Trophoblast cell (in vitro differentiated cells and primary cell): ENCODE data around the gene ZBTB17.

Experiments
- DNase-seq, 2 donors: peaks; one replicate each; pipeline ENCODE4 v3.0.0-alpha.2; 2016
- H2AFZ ChIP-seq: 2 replicates; pipeline ENCODE4 v1.6.1; 2013; ENCODE audit warnings: low read length, moderate library complexity, mild to moderate bottlenecking; ENCODE audit not compliant: insufficient read depth, poor library complexity
- H2AK5ac ChIP-seq: 2 replicates; pipeline ENCODE4 v1.6.1; 2013; ENCODE audit warnings: mild to moderate bottlenecking, low read length
- H2BK120ac ChIP-seq: 2 replicates; pipeline ENCODE4 v1.6.1; 2013; ENCODE audit warnings: low read length, mild to moderate bottlenecking, moderate library complexity; ENCODE audit not compliant: insufficient read depth, poor library complexity
- H2BK12ac ChIP-seq: 2 replicates; pipeline ENCODE4 v1.6.1; 2013; ENCODE audit warnings: mild to moderate bottlenecking, low read length, moderate library complexity
- H2BK5ac ChIP-seq: 2 replicates; pipeline ENCODE4 v1.6.1; 2013; ENCODE audit warnings: low read length, low read depth, moderate library complexity, mild to moderate bottlenecking; ENCODE audit not compliant: poor library complexity
- H3K14ac ChIP-seq: 2 replicates; pipeline ENCODE4 v1.6.1; 2013; ENCODE audit warnings: mild to moderate bottlenecking, low read length
- H3K18ac ChIP-seq: 2 replicates; pipeline ENCODE4 v1.6.1; 2013; ENCODE audit warnings: mild to moderate bottlenecking, low read length
- H3K23ac ChIP-seq: 2 replicates; pipeline ENCODE4 v1.6.1; 2013; ENCODE audit warnings: low read length
- H3K27ac ChIP-seq: 2 replicates; pipeline ENCODE4 v1.5.1; 2013; ENCODE audit warnings: low read depth, mild to moderate bottlenecking, inconsistent platforms, low read length, moderate library complexity
- H3K27me3 ChIP-seq: 2 replicates; pipeline ENCODE4 v1.6.1; 2013; ENCODE audit warnings: inconsistent platforms, mild to moderate bottlenecking, low read length, moderate library complexity; ENCODE audit not compliant: insufficient read depth
- H3K36me3 ChIP-seq, 2 experiments: 1 replicate in 1 of 2; 2 replicates in 1 of 2; pipeline ENCODE4 v1.6.1; 2013; ENCODE audit warnings: low read length in 2 of 2, mild to moderate bottlenecking in 2 of 2, moderate library complexity in 1 of 2; ENCODE audit not compliant: insufficient read depth in 2 of 2, control insufficient read depth in 1 of 2
- H3K4ac ChIP-seq: 2 replicates; pipeline ENCODE4 v1.6.1; 2013; ENCODE audit warnings: low read depth, mild to moderate bottlenecking, low read length, moderate library complexity
- H3K4me1 ChIP-seq, 2 experiments: 1 replicate in 1 of 2; 2 replicates in 1 of 2; pipeline ENCODE4 v1.6.1; 2013; ENCODE audit warnings: low read length in 2 of 2, mild to moderate bottlenecking in 2 of 2, moderate library complexity in 1 of 2; ENCODE audit not compliant: insufficient read depth in 2 of 2, control insufficient read depth in 1 of 2
- H3K4me2 ChIP-seq: 2 replicates; pipeline ENCODE4 v1.6.1; 2013; ENCODE audit warnings: inconsistent platforms, mild to moderate bottlenecking, low read length, moderate library complexity
- H3K4me3 ChIP-seq: 2 replicates; pipeline ENCODE4 v1.5.1; 2013; ENCODE audit warnings: mild to moderate bottlenecking, low read depth, low read length, inconsistent platforms
- H3K79me1 ChIP-seq: one replicate; pipeline ENCODE4 v1.6.1; 2013; ENCODE audit warnings: low read length
- H3K79me2 ChIP-seq: 2 replicates; pipeline ENCODE4 v1.6.1; 2013; ENCODE audit warnings: low read length, mild to moderate bottlenecking; ENCODE audit not compliant: control insufficient read depth, insufficient read depth, poor library complexity
- H3K9ac ChIP-seq: 2 replicates; pipeline ENCODE4 v1.6.1; 2013; ENCODE audit warnings: mild to moderate bottlenecking, low read length
- H3K9me3 ChIP-seq: 2 replicates; pipeline ENCODE4 v1.6.1; 2013; ENCODE audit warnings: low read depth, mild to moderate bottlenecking, control low read depth, inconsistent platforms, low read length; ENCODE audit not compliant: insufficient read depth
- H4K12ac ChIP-seq: 2 replicates; pipeline ENCODE4 v1.6.1; 2013; ENCODE audit warnings: low read depth, mild to moderate bottlenecking, low read length, moderate library complexity
- H4K8ac ChIP-seq: 2 replicates; pipeline ENCODE4 v1.6.1; 2013; ENCODE audit warnings: low read depth, mild to moderate bottlenecking, low read length, moderate library complexity
- H4K91ac ChIP-seq: one replicate; pipeline ENCODE4 v1.6.1; 2013; ENCODE audit warnings: low read depth, mild to moderate bottlenecking, low read length, moderate library complexity
- WGBS: extraction: QIAGEN DNeasy Blood & Tissue Kit; methylation state at CpG from one replicate; pipeline ENCODE4 v1.1.7; 2013; ENCODE audit warnings: missing lambda C conversion rate; ENCODE audit not compliant: insufficient read length, insufficient coverage; ENCODE audit errors: extremely low coverage; 5-methylcytosine and 5-hydroxymethylcytosine counted together

ZBTB17 gene

GRCh38 chr1:15992582-15993500 is 16.9 kb upstream of the ZBTB17 start:
- Histone ChIP-seq H3K36me3 (no peaks in the 10 kb centered on the region), H3K79me1 (no peaks in the 10 kb centered on the region), H3K79me2 (no peaks in the 10 kb centered on the region)

DNA sequence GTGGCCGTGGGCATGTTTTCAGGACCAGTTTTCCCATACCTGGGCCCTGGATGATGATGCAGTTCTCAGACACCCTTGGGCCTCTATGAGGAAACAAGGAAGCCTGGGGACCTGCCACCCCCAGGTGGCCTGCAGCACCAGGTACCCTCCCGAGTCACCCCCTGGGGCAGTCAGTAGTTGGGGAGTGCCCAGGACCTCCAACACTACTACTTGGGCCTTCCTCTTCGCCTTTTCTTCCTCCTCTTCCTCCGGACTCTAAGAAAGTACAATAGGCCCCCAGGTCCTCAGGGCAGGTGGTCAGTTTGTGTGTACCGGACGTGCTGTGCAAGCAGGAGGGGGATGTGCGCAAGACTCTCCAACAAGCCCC is 16.3 kb upstream of the ZBTB17 start:
- Histone ChIP-seq H4K91ac (no peak overlapping the region), H3K14ac (no peak overlapping the region), H2BK120ac (no peak overlapping the region), H3K36me3 (no peaks in the 10 kb centered on the region), H3K4me1 (no peaks in the 10 kb centered on the region), H3K4me3 (no peak overlapping the region), H3K27ac (no peak overlapping the region), H3K9ac (no peak overlapping the region), H2AK5ac (no peak overlapping the region), H4K8ac (no peak overlapping the region), H4K12ac (no peak overlapping the region), H3K4me2 (no peak overlapping the region), H2AFZ (no peak overlapping the region), H2BK5ac (no peak overlapping the region), H3K79me2 (no peaks in the 10 kb centered on the region), H3K23ac (no peak overlapping the region), H3K79me1 (no peaks in the 10 kb centered on the region), H3K4ac (no peak overlapping the region), H3K9me3 (peaks cover 3% of the 10 kb centered on the region), H3K27me3 (no peaks in the 10 kb centered on the region), H3K18ac (no peak overlapping the region), H2BK12ac (no peak overlapping the region)
- no CpG with 5 or more reads among the region's 7 CpGs for WGBS
- no peak for DNase-seq

More at GRCh38 chr1:15992582-15993500, 16.9 kb upstream of the ZBTB17 start:
- Histone ChIP-seq H3K9me3 (peaks cover 6% of the 10 kb centered on the region), H3K14ac (no peak overlapping the region), H3K27me3 (no peaks in the 10 kb centered on the region), H4K8ac (no peak overlapping the region), H3K4me3 (no peak overlapping the region), H2AFZ (no peak overlapping the region), H2BK120ac (no peak overlapping the region), H3K23ac (no peak overlapping the region), H4K12ac (no peak overlapping the region), H2BK5ac (no peak overlapping the region), H3K4ac (no peak overlapping the region), H2AK5ac (no peak overlapping the region), H3K9ac (no peak overlapping the region), H3K4me1 (peaks cover 4 to 6% of the 10 kb centered on the region in 2 experiments), H4K91ac (no peak overlapping the region), H3K18ac (no peak overlapping the region), H3K4me2 (no peak overlapping the region), H2BK12ac (no peak overlapping the region), H3K27ac (no peak overlapping the region)
- no CpG with 5 or more reads among the region's 17 CpGs for WGBS
- no peak for DNase-seq

DNA sequence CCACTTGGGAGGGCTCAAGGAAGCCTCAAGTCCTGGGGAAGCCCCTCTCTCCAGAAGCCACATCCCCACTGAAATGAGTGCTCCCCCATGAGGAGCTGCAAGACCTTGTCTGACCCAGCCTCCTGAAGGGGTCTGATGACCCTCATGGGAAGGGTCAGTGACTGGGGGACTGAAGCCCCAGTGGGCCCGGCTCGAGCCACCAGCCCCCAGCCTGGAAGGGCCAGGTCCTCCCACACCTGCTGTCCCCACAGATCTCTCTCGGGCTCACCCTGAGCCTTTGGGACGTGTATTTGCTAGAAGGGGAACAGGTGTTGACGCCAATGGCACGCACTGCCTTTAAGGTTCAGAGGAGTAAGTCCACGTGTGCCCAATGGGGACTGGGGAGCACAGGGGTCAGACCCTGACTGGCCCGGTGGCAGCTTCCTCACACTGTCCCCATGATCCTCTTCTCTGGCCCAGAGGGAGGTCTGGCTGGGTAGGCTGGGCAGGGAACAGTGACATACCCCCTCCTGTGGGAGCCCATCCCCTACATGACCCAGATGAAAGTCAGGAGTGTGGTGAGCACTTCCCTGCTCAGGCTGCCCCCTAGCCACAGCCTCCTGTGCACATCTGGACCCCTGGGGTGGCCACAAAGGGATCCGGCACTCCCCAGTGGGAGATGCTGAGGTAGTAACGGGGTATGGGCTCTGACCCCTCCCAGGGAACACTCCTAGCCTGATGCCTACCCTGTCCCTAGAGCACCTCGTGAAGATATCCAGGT is 15.7 kb upstream of the ZBTB17 start:
- Histone ChIP-seq H3K4me3 (no peak overlapping the region), H2BK120ac (no peak overlapping the region), H2BK5ac (no peak overlapping the region), H3K36me3 (no peaks in the 10 kb centered on the region), H2BK12ac (no peak overlapping the region), H3K18ac (no peak overlapping the region), H4K12ac (no peak overlapping the region), H2AK5ac (no peak overlapping the region), H3K4ac (no peak overlapping the region), H3K4me1 (no peaks in the 10 kb centered on the region), H3K23ac (no peak overlapping the region), H2AFZ (no peak overlapping the region), H3K27ac (no peak overlapping the region), H3K79me2 (no peaks in the 10 kb centered on the region), H3K4me2 (no peak overlapping the region), H3K9me3 (peaks cover 3% of the 10 kb centered on the region), H3K79me1 (no peaks in the 10 kb centered on the region), H3K14ac (no peak overlapping the region), H4K8ac (no peak overlapping the region), H4K91ac (no peak overlapping the region), H3K27me3 (no peaks in the 10 kb centered on the region), H3K9ac (no peak overlapping the region)
- DNase-seq: no peak
- no CpG with 5 or more reads among the region's 11 CpGs for WGBS

DNA sequence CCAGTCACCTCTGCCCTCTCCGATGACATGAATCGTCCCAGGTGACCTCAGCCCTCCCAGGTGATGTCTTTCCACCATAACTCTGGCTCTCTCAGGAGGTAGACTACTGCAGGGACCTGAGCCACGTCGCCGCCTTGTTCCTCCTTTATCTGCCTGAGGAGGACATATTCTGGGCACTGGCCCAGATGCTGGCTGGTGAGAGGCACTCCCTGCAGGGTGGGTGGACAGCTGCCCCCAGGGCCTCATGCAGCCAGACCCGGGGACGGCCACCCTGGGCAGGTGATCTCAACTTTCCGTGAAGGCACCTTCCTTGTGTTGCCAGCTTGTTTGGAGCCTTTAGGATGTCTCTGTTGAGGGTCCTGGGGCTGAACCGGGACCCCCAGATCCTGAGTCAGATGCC is 13.9 kb upstream of the ZBTB17 start:
- no peak overlapping the region for H2BK12ac ChIP-seq
- no peaks in the 10 kb centered on the region for H3K79me2 ChIP-seq
- no peaks in the 10 kb centered on the region for H3K36me3 ChIP-seq
- H4K91ac ChIP-seq: no peak overlapping the region
- H3K18ac ChIP-seq: no peak overlapping the region
- no peak overlapping the region for H3K4me2 ChIP-seq
- H3K4me3 ChIP-seq: no peak overlapping the region
- no CpG with 5 or more reads among the region's 9 CpGs for WGBS
- no peak overlapping the region for H3K9ac ChIP-seq
- H3K79me1 ChIP-seq: no peaks in the 10 kb centered on the region
- no peak overlapping the region for H3K27ac ChIP-seq
- no peak overlapping the region for H2AK5ac ChIP-seq
- no peaks in the 10 kb centered on the region for H3K27me3 ChIP-seq
- no peak overlapping the region for H4K12ac ChIP-seq
- H3K14ac ChIP-seq: no peak overlapping the region
- H3K9me3 ChIP-seq: peaks cover 3% of the 10 kb centered on the region
- no peak overlapping the region for H2BK120ac ChIP-seq
- DNase-seq: no peak
- H3K23ac ChIP-seq: no peak overlapping the region
- H3K4me1 ChIP-seq: no peaks in the 10 kb centered on the region
- no peak overlapping the region for H2BK5ac ChIP-seq
- H2AFZ ChIP-seq: no peak overlapping the region
- no peak overlapping the region for H3K4ac ChIP-seq
- no peak overlapping the region for H4K8ac ChIP-seq
